K562 (cell line): ENCODE results near the gene NAP1L4. TPM values are rescaled to one million over a fixed set of nuclear protein-coding genes. Genes with fewer than 3 reads are reported as not detected.
A peak's percentile ranks its signal among the peaks of the same experiment; 100 is the strongest.

Source experiments
- BCOR ChIP-seq: fragments of 450-650 bp; IDR thresholded peaks from 2 replicates; pipeline ENCODE4 v1.6.1; 2016
- BRD4 ChIP-seq: fragments of 200-600 bp; sonication (generic); IDR thresholded peaks from 2 replicates; pipeline ENCODE4 v1.6.1; 2017; ENCODE audit warnings: inconsistent platforms
- GATAD2A ChIP-seq: fragments of 450-650 bp; IDR thresholded peaks from 2 replicates; pipeline ENCODE4 v1.6.1; 2017
- KHSRP ChIP-seq: fragments of 450-650 bp; IDR thresholded peaks from 2 replicates; pipeline ENCODE4 v1.6.1; 2017
- NRF1 ChIP-seq, 2 experiments: fragments of 450-650 bp; IDR thresholded peaks in 1 of 2; conservative IDR thresholded peaks in 1 of 2; 2 replicates each; pipeline ENCODE4 v1.6.1; 2014; ENCODE audit warnings: mild to moderate bottlenecking in 2 of 2
- PCBP1 ChIP-seq: fragments of 200-400 bp; formaldehyde crosslinking; IDR thresholded peaks from 2 replicates; pipeline ENCODE4 v1.6.1; 2018; ENCODE audit warnings: mild to moderate bottlenecking, low read depth, low read length; ENCODE audit not compliant: poor library complexity, severe bottlenecking
- RBM14 ChIP-seq: fragments of 200-400 bp; formaldehyde crosslinking; IDR thresholded peaks from 2 replicates; pipeline ENCODE4 v1.6.1; 2018; ENCODE audit warnings: low read depth, mild to moderate bottlenecking, low read length, moderate library complexity, borderline replicate concordance; ENCODE audit not compliant: insufficient read depth
- RFX5 ChIP-seq: IDR thresholded peaks from 2 replicates; pipeline ENCODE4 v1.6.1; 2011; ENCODE audit warnings: low read depth, mild to moderate bottlenecking, improper control_type of control experiment, low read length
- SMARCC2 ChIP-seq: fragments of 450-650 bp; IDR thresholded peaks from 2 replicates; pipeline ENCODE4 v1.6.1; 2017; ENCODE audit warnings: antibody characterized with exemption, moderate library complexity, mild to moderate bottlenecking, low read depth
- TCF7 ChIP-seq: sonication (generic); IDR thresholded peaks from 2 replicates; pipeline ENCODE4 v1.6.1; 2016; ENCODE audit warnings: antibody characterized with exemption, borderline replicate concordance
- THRB ChIP-seq: fragments of 450-650 bp; formaldehyde crosslinking; conservative IDR thresholded peaks from 2 replicates; pipeline ENCODE4 v1.4.0; 2022; ENCODE audit warnings: mild to moderate bottlenecking, missing genetic modification characterization
- TRIM24 ChIP-seq, 2 experiments: fragments of 450-650 bp; IDR thresholded peaks; 2 replicates each; pipeline ENCODE4 v1.6.1; 2016
- polyA plus RNA-seq, 8 experiments: library from polyadenylated mRNA; depleted of rRNA in 4 of 8; stranded (reverse) in 5 of 8; unstranded in 3 of 8; fragments of >200 nt; fragmentation: Nextera tagmentation in 2 of 8; fragmentation: Illumina TruSeq in 1 of 8; extraction: Ambion mirVana in 2 of 8; extraction: Trizol in 1 of 8; gene quantifications; 2 replicates each; pipeline versions ENCODE4 v1.2.1 to v1.2.3, GENCODE V29; 2011 to 2014; ENCODE audit warnings: inconsistent platforms in 1 of 8, missing spikeins in 1 of 8
- total RNA-seq, 7 experiments: library from RNA; depleted of rRNA in 6 of 7; stranded (reverse); fragments of >200 nt in 6 of 7; fragmentation: Illumina TruSeq in 2 of 7; extraction: Trizol in 2 of 7; gene quantifications; 2 replicates each; pipeline versions ENCODE4 v1.2.1 to v1.2.3, GENCODE V29; 2011 to 2021; ENCODE audit warnings: low replicate concordance in 1 of 7
- TF ChIP-seq, protein P1 (sequence below), 3 experiments: fragments of 200-800 bp in 1 of 3; fragments of 250-450 bp in 1 of 3; fragments of 450-650 bp in 1 of 3; sonication (Bioruptor Pico) in 1 of 3; sonication (Bioruptor generic) in 1 of 3; formaldehyde crosslinking in 1 of 3; IDR thresholded peaks; 2 replicates each; pipeline versions ENCODE4 v1.6.1 to v1.8.0; 2016 to 2022; ENCODE audit warnings: mild to moderate bottlenecking in 2 of 3, missing genetic modification characterization in 2 of 3, missing compliant biosample characterization in 1 of 3, moderate library complexity in 1 of 3
- TF ChIP-seq, protein P2 (sequence below): fragments of 450-650 bp; IDR thresholded peaks from 2 replicates; pipeline ENCODE4 v1.6.1; 2017; ENCODE audit warnings: mild to moderate bottlenecking, moderate library complexity
- TF ChIP-seq, protein P3 (sequence below): sonication (generic); formaldehyde crosslinking; IDR thresholded peaks from 2 replicates; pipeline ENCODE4 v1.8.0; 2022; ENCODE audit warnings: missing genetic modification reagents, mild to moderate bottlenecking, borderline replicate concordance

The NAP1L4 gene
- total and polyA plus RNA-seq, 9 of the 15 experiments (the other 6 are each of a cell fraction or from before 2014, with no cell fraction given): 34.1 to 237 (median 179) TPM

DNA sequence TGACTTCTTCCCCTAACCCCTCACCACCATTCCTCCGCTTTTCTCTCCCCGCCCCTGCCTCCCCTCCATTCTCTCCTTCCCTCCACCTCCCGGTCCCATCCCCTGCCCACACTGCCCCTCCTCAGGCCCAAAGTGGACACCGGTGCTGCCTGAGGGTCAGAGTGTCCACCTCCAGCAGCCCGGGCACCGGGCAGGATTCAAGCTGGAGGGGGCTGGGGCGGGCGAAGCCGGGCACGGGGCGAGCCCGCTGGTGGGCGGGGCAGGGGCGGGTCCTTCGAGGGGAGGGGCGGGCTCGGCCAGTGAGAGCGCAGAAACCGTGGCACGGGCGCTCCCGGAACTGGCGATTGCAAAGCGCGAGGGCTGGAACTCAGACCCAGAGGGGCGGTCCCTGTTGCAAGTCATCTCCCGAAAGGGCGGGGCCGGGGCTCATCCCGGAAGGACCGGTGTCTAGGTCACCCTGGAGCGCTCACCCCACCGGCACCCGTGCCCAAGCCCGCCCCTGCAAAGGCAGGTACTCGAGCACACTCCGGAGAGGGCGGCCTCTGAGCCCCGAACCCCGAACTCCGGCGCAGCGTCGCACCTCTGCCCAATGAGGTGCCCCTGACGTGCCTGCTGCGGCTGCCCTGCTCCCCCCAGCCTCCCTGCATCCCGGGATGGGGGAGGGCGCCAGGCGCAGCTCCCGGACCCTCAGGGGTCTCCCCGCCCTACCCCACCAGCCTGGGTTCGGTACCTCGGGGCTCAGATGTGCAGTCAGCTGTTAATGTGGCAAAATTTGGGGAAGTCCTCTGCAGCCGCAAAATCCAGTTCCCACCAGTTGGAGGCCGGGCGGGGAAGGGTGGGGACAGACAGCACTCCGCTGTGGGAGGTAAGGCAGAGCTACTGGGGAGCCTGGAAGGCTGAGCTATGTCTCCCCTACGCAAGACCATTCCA lies 90.0 kb downstream of the NAP1L4 start (continued):
- no peak for TF ChIP-seq TRIM24 (IDR thresholded peaks at IDR 0.05)
- TF ChIP-seq, protein P1, sequence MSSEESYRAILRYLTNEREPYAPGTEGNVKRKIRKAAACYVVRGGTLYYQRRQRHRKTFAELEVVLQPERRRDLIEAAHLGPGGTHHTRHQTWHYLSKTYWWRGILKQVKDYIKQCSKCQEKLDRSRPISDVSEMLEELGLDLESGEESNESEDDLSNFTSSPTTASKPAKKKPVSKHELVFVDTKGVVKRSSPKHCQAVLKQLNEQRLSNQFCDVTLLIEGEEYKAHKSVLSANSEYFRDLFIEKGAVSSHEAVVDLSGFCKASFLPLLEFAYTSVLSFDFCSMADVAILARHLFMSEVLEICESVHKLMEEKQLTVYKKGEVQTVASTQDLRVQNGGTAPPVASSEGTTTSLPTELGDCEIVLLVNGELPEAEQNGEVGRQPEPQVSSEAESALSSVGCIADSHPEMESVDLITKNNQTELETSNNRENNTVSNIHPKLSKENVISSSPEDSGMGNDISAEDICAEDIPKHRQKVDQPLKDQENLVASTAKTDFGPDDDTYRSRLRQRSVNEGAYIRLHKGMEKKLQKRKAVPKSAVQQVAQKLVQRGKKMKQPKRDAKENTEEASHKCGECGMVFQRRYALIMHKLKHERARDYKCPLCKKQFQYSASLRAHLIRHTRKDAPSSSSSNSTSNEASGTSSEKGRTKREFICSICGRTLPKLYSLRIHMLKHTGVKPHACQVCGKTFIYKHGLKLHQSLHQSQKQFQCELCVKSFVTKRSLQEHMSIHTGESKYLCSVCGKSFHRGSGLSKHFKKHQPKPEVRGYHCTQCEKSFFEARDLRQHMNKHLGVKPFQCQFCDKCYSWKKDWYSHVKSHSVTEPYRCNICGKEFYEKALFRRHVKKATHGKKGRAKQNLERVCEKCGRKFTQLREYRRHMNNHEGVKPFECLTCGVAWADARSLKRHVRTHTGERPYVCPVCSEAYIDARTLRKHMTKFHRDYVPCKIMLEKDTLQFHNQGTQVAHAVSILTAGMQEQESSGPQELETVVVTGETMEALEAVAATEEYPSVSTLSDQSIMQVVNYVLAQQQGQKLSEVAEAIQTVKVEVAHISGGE (CRISPR knock-in tag; IDR thresholded peaks at IDR 0.05): peak in 1 of 3 experiments; percentile 77; a peak in 2 of 6 replicates
- TF ChIP-seq PCBP1: peak; percentile 63
- TF ChIP-seq RBM14: no peak
- TF ChIP-seq BRD4: 0 out of 2 replicates have a peak, but pooled peaks have one; percentile 21
- TF ChIP-seq TCF7: no peak
- peak; percentile 42; the same call in 1 of the 2 replicates for TF ChIP-seq GATAD2A
- TF ChIP-seq BCOR: peak; percentile 30; the same call in 1 of the 2 replicates
- TF ChIP-seq, protein P2, sequence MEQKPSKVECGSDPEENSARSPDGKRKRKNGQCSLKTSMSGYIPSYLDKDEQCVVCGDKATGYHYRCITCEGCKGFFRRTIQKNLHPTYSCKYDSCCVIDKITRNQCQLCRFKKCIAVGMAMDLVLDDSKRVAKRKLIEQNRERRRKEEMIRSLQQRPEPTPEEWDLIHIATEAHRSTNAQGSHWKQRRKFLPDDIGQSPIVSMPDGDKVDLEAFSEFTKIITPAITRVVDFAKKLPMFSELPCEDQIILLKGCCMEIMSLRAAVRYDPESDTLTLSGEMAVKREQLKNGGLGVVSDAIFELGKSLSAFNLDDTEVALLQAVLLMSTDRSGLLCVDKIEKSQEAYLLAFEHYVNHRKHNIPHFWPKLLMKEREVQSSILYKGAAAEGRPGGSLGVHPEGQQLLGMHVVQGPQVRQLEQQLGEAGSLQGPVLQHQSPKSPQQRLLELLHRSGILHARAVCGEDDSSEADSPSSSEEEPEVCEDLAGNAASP: no peak
- no peak for TF ChIP-seq SMARCC2
- TF ChIP-seq NRF1 (conservative IDR thresholded peaks at IDR 0.05 in 1 of 2, IDR thresholded peaks at IDR 0.05 in 1 of 2): peak; percentile 34 to 56; a peak in 3 of 4 replicates
- TF ChIP-seq KHSRP: no peak
- no peak for TF ChIP-seq RFX5
- TF ChIP-seq THRB: no peak; the same call in 1 of the 2 replicates
- TF ChIP-seq, protein P3, sequence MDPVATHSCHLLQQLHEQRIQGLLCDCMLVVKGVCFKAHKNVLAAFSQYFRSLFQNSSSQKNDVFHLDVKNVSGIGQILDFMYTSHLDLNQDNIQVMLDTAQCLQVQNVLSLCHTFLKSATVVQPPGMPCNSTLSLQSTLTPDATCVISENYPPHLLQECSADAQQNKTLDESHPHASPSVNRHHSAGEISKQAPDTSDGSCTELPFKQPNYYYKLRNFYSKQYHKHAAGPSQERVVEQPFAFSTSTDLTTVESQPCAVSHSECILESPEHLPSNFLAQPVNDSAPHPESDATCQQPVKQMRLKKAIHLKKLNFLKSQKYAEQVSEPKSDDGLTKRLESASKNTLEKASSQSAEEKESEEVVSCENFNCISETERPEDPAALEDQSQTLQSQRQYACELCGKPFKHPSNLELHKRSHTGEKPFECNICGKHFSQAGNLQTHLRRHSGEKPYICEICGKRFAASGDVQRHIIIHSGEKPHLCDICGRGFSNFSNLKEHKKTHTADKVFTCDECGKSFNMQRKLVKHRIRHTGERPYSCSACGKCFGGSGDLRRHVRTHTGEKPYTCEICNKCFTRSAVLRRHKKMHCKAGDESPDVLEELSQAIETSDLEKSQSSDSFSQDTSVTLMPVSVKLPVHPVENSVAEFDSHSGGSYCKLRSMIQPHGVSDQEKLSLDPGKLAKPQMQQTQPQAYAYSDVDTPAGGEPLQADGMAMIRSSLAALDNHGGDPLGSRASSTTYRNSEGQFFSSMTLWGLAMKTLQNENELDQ: no peak
